Myocyte (in vitro differentiated cells): ENCODE measurements around the gene KCNK3. TPM values are rescaled to one million over a fixed set of nuclear protein-coding genes. Genes with fewer than 3 reads are reported as not detected.
"Not testable (repeated sequence)": the region's sequence is repeated elsewhere in the genome, so short reads cannot be mapped to it uniquely, and the experiment has no call there.

Experiments used
- DNase-seq: peaks from one replicate; pipeline ENCODE4 v3.0.0-alpha.2; 2012; ENCODE audit warnings: low read depth
- total RNA-seq: library from RNA; depleted of rRNA; stranded (reverse); fragments of >200 nt; gene quantifications from 2 replicates; pipeline ENCODE4 v1.2.3, GENCODE V29; 2014

Gene KCNK3
- total RNA-seq, 1 donor from 2014 or later: 1.1 TPM

- not testable (repeated sequence) for DNase-seq
Measured at GRCh38 chr2:26665296-26665695, 27.2 kb upstream of the KCNK3 start.

- DNase-seq: no peak
Measured at GRCh38 chr2:26666671-26667070, 25.9 kb upstream of the KCNK3 start.

- peak; percentile 32 for DNase-seq
Measured at GRCh38 chr2:26668041-26668440, 24.5 kb upstream of the KCNK3 start.

- no peak for DNase-seq
Measured at GRCh38 chr2:26668856-26669750, 23.4 kb upstream of the KCNK3 start.

- DNase-seq: no peak
Measured at GRCh38 chr2:26670171-26670570, 22.4 kb upstream of the KCNK3 start.

- no peak for DNase-seq
Measured at GRCh38 chr2:26670931-26671460, 21.5 kb upstream of the KCNK3 start.

GRCh38 chr2:26671691-26672090 lies 20.8 kb upstream of the KCNK3 start:
- DNase-seq: no peak

GRCh38 chr2:26672112-26672817 lies 20.3 kb upstream of the KCNK3 start:
- no peak for DNase-seq

- no peak for DNase-seq
Measured at GRCh38 chr2:26672818-26673393, 19.6 kb upstream of the KCNK3 start.

GRCh38 chr2:26674002-26674751 lies 18.3 kb upstream of the KCNK3 start:
- DNase-seq: no peak

GRCh38 chr2:26674771-26675170 lies 17.8 kb upstream of the KCNK3 start:
- DNase-seq: no peak

- peak; percentile 18 for DNase-seq
Measured at GRCh38 chr2:26675651-26676255, 16.8 kb upstream of the KCNK3 start.

- DNase-seq: no peak
Measured at GRCh38 chr2:26678035-26678434, 14.5 kb upstream of the KCNK3 start.

GRCh38 chr2:26679867-26680266 lies 12.7 kb upstream of the KCNK3 start:
- DNase-seq: no peak

- DNase-seq: no peak
Measured at GRCh38 chr2:26681656-26682055, 10.9 kb upstream of the KCNK3 start.

- no peak for DNase-seq
Measured at GRCh38 chr2:26682155-26682554, 10.4 kb upstream of the KCNK3 start.

GRCh38 chr2:26683583-26683982 lies 8.9 kb upstream of the KCNK3 start:
- DNase-seq: no peak

- no peak for DNase-seq
Measured at GRCh38 chr2:26685341-26685740, 7.2 kb upstream of the KCNK3 start.

GRCh38 chr2:26685989-26686839 lies 6.3 kb upstream of the KCNK3 start:
- no peak for DNase-seq

- DNase-seq: no peak
Measured at GRCh38 chr2:26687328-26687727, 5.2 kb upstream of the KCNK3 start.
